Activated naive CD8-positive, alpha-beta T cell treated with anti-CD3 and anti-CD28 coated beads for 36 hours (primary cell): Measurements from ENCODE around the gene TBX15. TPM values are rescaled to one million over a fixed set of nuclear protein-coding genes. Genes with fewer than 3 reads are reported as not detected.

Experiments
- DNase-seq: peaks from one replicate; pipeline ENCODE4 v3.0.0; 2021
- H3K27ac Mint-ChIP-seq: one replicate; pipeline ENCODE4 v1.8.0; 2022; ENCODE audit warnings: mild to moderate bottlenecking, moderate library complexity, mixed read lengths
- H3K27me3 Mint-ChIP-seq: one replicate; pipeline ENCODE4 v1.8.0; 2022; ENCODE audit warnings: mild to moderate bottlenecking, mixed read lengths
- H3K36me3 Mint-ChIP-seq: one replicate; pipeline ENCODE4 v1.8.0; 2021; ENCODE audit warnings: mild to moderate bottlenecking, mixed read lengths
- H3K4me1 Mint-ChIP-seq: one replicate; pipeline ENCODE4 v1.8.0; 2021; ENCODE audit warnings: mixed read lengths
- H3K4me3 Mint-ChIP-seq: one replicate; pipeline ENCODE4 v1.8.0; 2022; ENCODE audit warnings: mild to moderate bottlenecking, moderate library complexity, mixed read lengths
- H3K9me3 Mint-ChIP-seq: one replicate; pipeline ENCODE4 v1.8.0; 2022; ENCODE audit warnings: mixed read lengths
- total RNA-seq, 2 experiments: library from RNA; stranded (reverse); gene quantifications; one replicate each; pipeline ENCODE4 v1.2.3, GENCODE V29; 2021

TBX15 gene
- total RNA-seq, 2 experiments from 2014 or later: not detected

- Mint-ChIP-seq H3K9me3 (no peaks in the 10 kb centered on the region), H3K36me3 (no peaks in the 10 kb centered on the region), H3K4me1 (no peaks in the 10 kb centered on the region), H3K27ac (no peak overlapping the region), H3K4me3 (no peak overlapping the region), H3K27me3 (no peaks in the 10 kb centered on the region)
- DNase-seq: no peak
Measured at GRCh38 chr1:118940957-118941356, 47.2 kb downstream of the TBX15 start.

GRCh38 chr1:118937413-118938072, 50.6 kb downstream of the TBX15 start:
- Mint-ChIP-seq H3K4me3 (no peak overlapping the region), H3K27ac (no peak overlapping the region), H3K36me3 (no peaks in the 10 kb centered on the region), H3K9me3 (no peaks in the 10 kb centered on the region), H3K27me3 (no peaks in the 10 kb centered on the region), H3K4me1 (no peaks in the 10 kb centered on the region)
- DNase-seq: no peak

GRCh38 chr1:118934706-118935105, 53.4 kb downstream of the TBX15 start:
- H3K4me3 Mint-ChIP-seq: no peak overlapping the region
- H3K27me3 Mint-ChIP-seq: peaks cover 5% of the 10 kb centered on the region
- no peak overlapping the region for H3K27ac Mint-ChIP-seq
- no peak for DNase-seq
- H3K36me3 Mint-ChIP-seq: no peaks in the 10 kb centered on the region
- H3K4me1 Mint-ChIP-seq: no peaks in the 10 kb centered on the region
- H3K9me3 Mint-ChIP-seq: no peaks in the 10 kb centered on the region

- H3K9me3 Mint-ChIP-seq: peaks cover 2% of the 10 kb centered on the region
- H3K36me3 Mint-ChIP-seq: no peaks in the 10 kb centered on the region
- H3K27ac Mint-ChIP-seq: no peak overlapping the region
- H3K4me3 Mint-ChIP-seq: no peak overlapping the region
- H3K4me1 Mint-ChIP-seq: no peaks in the 10 kb centered on the region
- no peak for DNase-seq
- H3K27me3 Mint-ChIP-seq: peaks cover 8% of the 10 kb centered on the region
Measured at GRCh38 chr1:118933051-118933781, 54.9 kb downstream of the TBX15 start.

GRCh38 chr1:118931876-118932275, 56.3 kb downstream of the TBX15 start:
- no peak for DNase-seq
- peaks cover 8% of the 10 kb centered on the region for H3K27me3 Mint-ChIP-seq
- no peak overlapping the region for H3K27ac Mint-ChIP-seq
- peaks cover 2% of the 10 kb centered on the region for H3K9me3 Mint-ChIP-seq
- H3K4me1 Mint-ChIP-seq: no peaks in the 10 kb centered on the region
- H3K36me3 Mint-ChIP-seq: no peaks in the 10 kb centered on the region
- no peak overlapping the region for H3K4me3 Mint-ChIP-seq

- Mint-ChIP-seq H3K4me1 (no peaks in the 10 kb centered on the region), H3K9me3 (peaks cover 2% of the 10 kb centered on the region), H3K27me3 (peaks cover 17% of the 10 kb centered on the region), H3K4me3 (no peak overlapping the region), H3K27ac (no peak overlapping the region), H3K36me3 (no peaks in the 10 kb centered on the region)
- no peak for DNase-seq
Measured at GRCh38 chr1:118928739-118929554, 59.2 kb downstream of the TBX15 start.

GRCh38 chr1:118927427-118928187, 60.5 kb downstream of the TBX15 start:
- Mint-ChIP-seq H3K36me3 (no peaks in the 10 kb centered on the region), H3K9me3 (peaks cover 2% of the 10 kb centered on the region)

GRCh38 chr1:118926261-118926660, 61.9 kb downstream of the TBX15 start:
- H3K9me3 Mint-ChIP-seq: peaks cover 2% of the 10 kb centered on the region
- no peak overlapping the region for H3K27ac Mint-ChIP-seq
- H3K27me3 Mint-ChIP-seq: peaks cover 13% of the 10 kb centered on the region
- H3K4me3 Mint-ChIP-seq: no peak overlapping the region
- no peak for DNase-seq
- no peaks in the 10 kb centered on the region for H3K36me3 Mint-ChIP-seq
- H3K4me1 Mint-ChIP-seq: no peaks in the 10 kb centered on the region

More at GRCh38 chr1:118927427-118928187, 60.5 kb downstream of the TBX15 start:
- no peak overlapping the region for H3K27ac Mint-ChIP-seq
- H3K4me3 Mint-ChIP-seq: no peak overlapping the region
- no peaks in the 10 kb centered on the region for H3K4me1 Mint-ChIP-seq
- H3K27me3 Mint-ChIP-seq: peaks cover 17% of the 10 kb centered on the region
- no peak for DNase-seq

- Mint-ChIP-seq H3K27me3 (peaks cover 12% of the 10 kb centered on the region), H3K27ac (no peak overlapping the region), H3K4me3 (no peak overlapping the region), H3K9me3 (peaks cover 2% of the 10 kb centered on the region), H3K4me1 (no peaks in the 10 kb centered on the region), H3K36me3 (no peaks in the 10 kb centered on the region)
- no peak for DNase-seq
Measured at GRCh38 chr1:118925651-118926050, 62.5 kb downstream of the TBX15 start.

- Mint-ChIP-seq H3K36me3 (no peaks in the 10 kb centered on the region), H3K27me3 (peaks cover 11% of the 10 kb centered on the region), H3K4me3 (no peak overlapping the region), H3K9me3 (no peaks in the 10 kb centered on the region), H3K27ac (no peak overlapping the region), H3K4me1 (no peaks in the 10 kb centered on the region)
- DNase-seq: no peak
Measured at GRCh38 chr1:118923319-118923718, 64.8 kb downstream of the TBX15 start.

- Mint-ChIP-seq H3K36me3 (no peaks in the 10 kb centered on the region), H3K27ac (no peak overlapping the region), H3K4me1 (no peaks in the 10 kb centered on the region), H3K4me3 (no peak overlapping the region), H3K9me3 (no peaks in the 10 kb centered on the region), H3K27me3 (peaks cover 9% of the 10 kb centered on the region)
- no peak for DNase-seq
Measured at GRCh38 chr1:118921994-118922393, 66.1 kb downstream of the TBX15 start.

- H3K4me1 Mint-ChIP-seq: no peaks in the 10 kb centered on the region
- H3K4me3 Mint-ChIP-seq: no peak overlapping the region
- H3K36me3 Mint-ChIP-seq: no peaks in the 10 kb centered on the region
- H3K27me3 Mint-ChIP-seq: peaks cover 4% of the 10 kb centered on the region
- H3K27ac Mint-ChIP-seq: no peak overlapping the region
- no peak for DNase-seq
- H3K9me3 Mint-ChIP-seq: no peaks in the 10 kb centered on the region
Measured at GRCh38 chr1:118920124-118920717, 67.9 kb downstream of the TBX15 start.

- no peaks in the 10 kb centered on the region for H3K36me3 Mint-ChIP-seq
- no peaks in the 10 kb centered on the region for H3K4me1 Mint-ChIP-seq
- no peak for DNase-seq
Measured at GRCh38 chr1:118918940-118919259, 69.2 kb downstream of the TBX15 start.

GRCh38 chr1:118918230-118918939, 69.8 kb downstream of the TBX15 start:
- Mint-ChIP-seq H3K27ac (no peak overlapping the region), H3K27me3 (no peaks in the 10 kb centered on the region), H3K36me3 (no peaks in the 10 kb centered on the region), H3K9me3 (no peaks in the 10 kb centered on the region), H3K4me3 (no peak overlapping the region), H3K4me1 (no peaks in the 10 kb centered on the region)
- DNase-seq: no peak

More at GRCh38 chr1:118918940-118919259, 69.2 kb downstream of the TBX15 start:
- Mint-ChIP-seq H3K27me3 (no peaks in the 10 kb centered on the region), H3K4me3 (no peak overlapping the region), H3K27ac (no peak overlapping the region), H3K9me3 (no peaks in the 10 kb centered on the region)
